ENCODE results near the gene BRINP1.

Gene BRINP1

GRCh38 chr9:119160551-119160950 is 208.7 kb downstream of the BRINP1 start:
- Mint-ChIP-seq H3K36me3 (no peaks in the 10 kb centered on the region), H3K9me3 (no peaks in the 10 kb centered on the region), H3K27ac (no peak overlapping the region), H3K27me3 (no peaks in the 10 kb centered on the region), H3K4me1 (no peaks in the 10 kb centered on the region), H3K4me3 (no peak overlapping the region)

- Mint-ChIP-seq H3K27ac (no peak overlapping the region), H3K4me1 (no peaks in the 10 kb centered on the region), H3K36me3 (no peaks in the 10 kb centered on the region), H3K4me3 (no peak overlapping the region), H3K9me3 (no peaks in the 10 kb centered on the region), H3K27me3 (no peaks in the 10 kb centered on the region)
Observed at GRCh38 chr9:119159386-119159785, 209.8 kb downstream of the BRINP1 start.

- H3K27me3 Mint-ChIP-seq: no peaks in the 10 kb centered on the region
- H3K4me1 Mint-ChIP-seq: no peaks in the 10 kb centered on the region
- H3K4me3 Mint-ChIP-seq: no peak overlapping the region
- H3K9me3 Mint-ChIP-seq: no peaks in the 10 kb centered on the region
- no peaks in the 10 kb centered on the region for H3K36me3 Mint-ChIP-seq
- no peak overlapping the region for H3K27ac Mint-ChIP-seq
Observed at GRCh38 chr9:119157196-119157595, 212.0 kb downstream of the BRINP1 start.

GRCh38 chr9:119156354-119156753 is 212.9 kb downstream of the BRINP1 start:
- Mint-ChIP-seq H3K27ac (no peak overlapping the region), H3K9me3 (no peaks in the 10 kb centered on the region), H3K4me1 (no peaks in the 10 kb centered on the region), H3K4me3 (no peak overlapping the region), H3K36me3 (no peaks in the 10 kb centered on the region), H3K27me3 (no peaks in the 10 kb centered on the region)

- H3K36me3 Mint-ChIP-seq: no peaks in the 10 kb centered on the region
- H3K9me3 Mint-ChIP-seq: no peaks in the 10 kb centered on the region
- H3K27ac Mint-ChIP-seq: no peak overlapping the region
- no peaks in the 10 kb centered on the region for H3K4me1 Mint-ChIP-seq
- no peak overlapping the region for H3K4me3 Mint-ChIP-seq
- no peaks in the 10 kb centered on the region for H3K27me3 Mint-ChIP-seq
Observed at GRCh38 chr9:119154527-119154926, 214.7 kb downstream of the BRINP1 start.

GRCh38 chr9:119153402-119153801 is 215.8 kb downstream of the BRINP1 start:
- Mint-ChIP-seq H3K27ac (no peak overlapping the region), H3K9me3 (no peaks in the 10 kb centered on the region), H3K4me3 (no peak overlapping the region), H3K4me1 (no peaks in the 10 kb centered on the region), H3K36me3 (no peaks in the 10 kb centered on the region), H3K27me3 (no peaks in the 10 kb centered on the region)

GRCh38 chr9:119148855-119149254 is 220.4 kb downstream of the BRINP1 start:
- H3K4me1 Mint-ChIP-seq: no peaks in the 10 kb centered on the region
- no peaks in the 10 kb centered on the region for H3K9me3 Mint-ChIP-seq
- H3K27ac Mint-ChIP-seq: no peak overlapping the region
- no peak overlapping the region for H3K4me3 Mint-ChIP-seq
- H3K36me3 Mint-ChIP-seq: no peaks in the 10 kb centered on the region
- no peaks in the 10 kb centered on the region for H3K27me3 Mint-ChIP-seq

- no peaks in the 10 kb centered on the region for H3K36me3 Mint-ChIP-seq
- peaks cover 6% of the 10 kb centered on the region for H3K9me3 Mint-ChIP-seq
- H3K4me1 Mint-ChIP-seq: no peaks in the 10 kb centered on the region
- no peak overlapping the region for H3K27ac Mint-ChIP-seq
- no peak overlapping the region for H3K4me3 Mint-ChIP-seq
- no peaks in the 10 kb centered on the region for H3K27me3 Mint-ChIP-seq
Observed at GRCh38 chr9:119137479-119137878, 231.8 kb downstream of the BRINP1 start.

GRCh38 chr9:119126040-119126439 is 243.2 kb downstream of the BRINP1 start:
- no peak overlapping the region for H3K4me3 Mint-ChIP-seq
- H3K36me3 Mint-ChIP-seq: no peaks in the 10 kb centered on the region
- peaks cover 2% of the 10 kb centered on the region for H3K27me3 Mint-ChIP-seq
- no peaks in the 10 kb centered on the region for H3K4me1 Mint-ChIP-seq
- H3K9me3 Mint-ChIP-seq: peaks cover 5% of the 10 kb centered on the region
- no peak overlapping the region for H3K27ac Mint-ChIP-seq

- H3K4me3 Mint-ChIP-seq: no peak overlapping the region
- H3K27me3 Mint-ChIP-seq: no peaks in the 10 kb centered on the region
- no peaks in the 10 kb centered on the region for H3K9me3 Mint-ChIP-seq
- no peaks in the 10 kb centered on the region for H3K36me3 Mint-ChIP-seq
- H3K27ac Mint-ChIP-seq: no peak overlapping the region
- no peaks in the 10 kb centered on the region for H3K4me1 Mint-ChIP-seq
Observed at GRCh38 chr9:119121899-119122298, 247.3 kb downstream of the BRINP1 start.

GRCh38 chr9:119117409-119117808 is 251.8 kb downstream of the BRINP1 start:
- Mint-ChIP-seq H3K9me3 (peaks cover 7% of the 10 kb centered on the region), H3K27me3 (no peaks in the 10 kb centered on the region), H3K27ac (no peak overlapping the region), H3K4me1 (no peaks in the 10 kb centered on the region), H3K4me3 (no peak overlapping the region), H3K36me3 (no peaks in the 10 kb centered on the region)
